OCI-LY1 (cell line): ENCODE measurements around the gene MAPT.

Source experiments
- EZH2 ChIP-seq: fragments of 200-600 bp; sonication (generic), shearing (Covaris generic); IDR thresholded peaks from 2 replicates; pipeline ENCODE4 v1.8.0; 2017; ENCODE audit warnings: borderline replicate concordance, mixed run types, mild to moderate bottlenecking, antibody characterized with exemption, low read length, moderate library complexity, mixed read lengths
- TF ChIP-seq, protein P1 (sequence below): fragments of 200-600 bp; sonication (generic), shearing (Covaris generic); IDR thresholded peaks from 2 replicates; pipeline ENCODE4 v1.5.1; 2017; ENCODE audit warnings: mild to moderate bottlenecking, antibody characterized with exemption, low read length, moderate library complexity, mixed read lengths

DNA sequence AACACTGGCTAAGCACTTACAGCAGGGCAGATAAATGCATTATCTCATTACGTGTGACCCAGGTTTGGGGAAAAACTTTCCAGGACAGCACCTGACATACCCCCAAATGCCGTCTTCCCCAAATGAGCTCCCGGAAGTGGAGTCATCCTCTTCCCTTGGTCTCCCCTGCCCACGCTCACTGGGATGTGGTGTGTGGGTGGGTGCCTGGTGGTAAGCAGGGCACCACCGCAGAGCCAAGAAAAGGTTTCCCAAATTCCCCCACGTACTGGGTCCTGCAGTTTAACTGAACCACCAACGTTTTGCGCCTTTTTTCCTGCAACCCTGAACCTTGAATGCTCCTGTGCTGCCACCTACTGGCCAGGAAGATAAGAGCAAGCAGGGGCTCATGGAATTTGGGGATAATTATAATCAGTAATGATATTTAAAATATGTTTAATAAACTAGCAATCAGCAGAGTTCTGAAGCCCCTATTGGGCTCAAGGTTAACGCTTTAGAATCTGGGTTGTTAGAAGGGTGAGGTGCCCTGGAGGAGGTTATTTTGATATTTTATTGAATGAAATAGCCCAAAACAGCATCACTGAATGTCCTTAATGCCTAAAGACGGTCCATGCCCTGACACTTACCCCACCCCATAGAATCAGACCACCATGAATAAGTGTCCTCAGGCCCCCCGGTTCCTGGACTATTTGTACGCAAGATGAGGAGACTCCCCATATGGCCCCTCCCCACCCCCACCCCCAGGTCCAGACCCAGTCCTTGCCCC is 41.6 kb upstream of the MAPT start:
- TF ChIP-seq, protein P1, sequence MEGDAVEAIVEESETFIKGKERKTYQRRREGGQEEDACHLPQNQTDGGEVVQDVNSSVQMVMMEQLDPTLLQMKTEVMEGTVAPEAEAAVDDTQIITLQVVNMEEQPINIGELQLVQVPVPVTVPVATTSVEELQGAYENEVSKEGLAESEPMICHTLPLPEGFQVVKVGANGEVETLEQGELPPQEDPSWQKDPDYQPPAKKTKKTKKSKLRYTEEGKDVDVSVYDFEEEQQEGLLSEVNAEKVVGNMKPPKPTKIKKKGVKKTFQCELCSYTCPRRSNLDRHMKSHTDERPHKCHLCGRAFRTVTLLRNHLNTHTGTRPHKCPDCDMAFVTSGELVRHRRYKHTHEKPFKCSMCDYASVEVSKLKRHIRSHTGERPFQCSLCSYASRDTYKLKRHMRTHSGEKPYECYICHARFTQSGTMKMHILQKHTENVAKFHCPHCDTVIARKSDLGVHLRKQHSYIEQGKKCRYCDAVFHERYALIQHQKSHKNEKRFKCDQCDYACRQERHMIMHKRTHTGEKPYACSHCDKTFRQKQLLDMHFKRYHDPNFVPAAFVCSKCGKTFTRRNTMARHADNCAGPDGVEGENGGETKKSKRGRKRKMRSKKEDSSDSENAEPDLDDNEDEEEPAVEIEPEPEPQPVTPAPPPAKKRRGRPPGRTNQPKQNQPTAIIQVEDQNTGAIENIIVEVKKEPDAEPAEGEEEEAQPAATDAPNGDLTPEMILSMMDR, result peak; percentile 87
- TF ChIP-seq EZH2, result no peak
